Cortex of kidney (tissue), 1 donor: ENCODE data around the gene KATNAL2.
"Not testable (repeated sequence)": the region's sequence is repeated elsewhere in the genome, so short reads cannot be mapped to it uniquely, and the experiment has no call there.

Experiments
- DNase-seq: peaks from one replicate; lab custom pipeline; 2025; lab: John Stamatoyannopoulos, UW

KATNAL2 gene

GRCh38 chr18:46939998-46940571 is 22.7 kb downstream of the KATNAL2 start:
- no peak for DNase-seq

- DNase-seq, result no peak
These were observed 25.2 kb downstream of the KATNAL2 start for GRCh38 chr18:46942646-46943045.

- no peak for DNase-seq
These were observed 29.4 kb downstream of the KATNAL2 start for GRCh38 chr18:46946656-46947282.

GRCh38 chr18:46950064-46950656 is 32.8 kb downstream of the KATNAL2 start:
- DNase-seq, result no peak

- DNase-seq, result no peak
These were observed 35.8 kb downstream of the KATNAL2 start for GRCh38 chr18:46953195-46953594.

- DNase-seq, result no peak
These were observed 40.8 kb downstream of the KATNAL2 start for GRCh38 chr18:46958209-46958608.

GRCh38 chr18:46963656-46964578 is 46.5 kb downstream of the KATNAL2 start:
- not testable (repeated sequence) for DNase-seq

GRCh38 chr18:46964579-46965293 is 47.3 kb downstream of the KATNAL2 start:
- not testable (repeated sequence) for DNase-seq

GRCh38 chr18:46966266-46966665 is 48.9 kb downstream of the KATNAL2 start:
- DNase-seq, result not testable (repeated sequence)

GRCh38 chr18:46969551-46969950 is 52.1 kb downstream of the KATNAL2 start:
- DNase-seq, result not testable (repeated sequence)

GRCh38 chr18:47019870-47020269 is 102.5 kb downstream of the KATNAL2 start:
- DNase-seq, result not testable (repeated sequence)

GRCh38 chr18:47020757-47021156 is 103.4 kb downstream of the KATNAL2 start:
- not testable (repeated sequence) for DNase-seq

- DNase-seq, result not testable (repeated sequence)
These were observed 105.4 kb downstream of the KATNAL2 start for GRCh38 chr18:47022821-47023220.

GRCh38 chr18:47023769-47024465 is 106.5 kb downstream of the KATNAL2 start:
- DNase-seq, result not testable (repeated sequence)

GRCh38 chr18:47025557-47026174 is 108.3 kb downstream of the KATNAL2 start:
- not testable (repeated sequence) for DNase-seq

GRCh38 chr18:47028738-47029137 is 111.3 kb downstream of the KATNAL2 start:
- not testable (repeated sequence) for DNase-seq

GRCh38 chr18:47029684-47030353 is 112.4 kb downstream of the KATNAL2 start:
- not testable (repeated sequence) for DNase-seq

GRCh38 chr18:47030887-47031286 is 113.5 kb downstream of the KATNAL2 start:
- not testable (repeated sequence) for DNase-seq

- no peak for DNase-seq
These were observed 115.5 kb downstream of the KATNAL2 start for GRCh38 chr18:47032945-47033344.

GRCh38 chr18:47034591-47034990 is 117.2 kb downstream of the KATNAL2 start:
- DNase-seq, result not testable (repeated sequence)
